HG03457 (cell line): ENCODE results near the gene PCSK6.
"Not testable (repeated sequence)": the region's sequence is repeated elsewhere in the genome, so short reads cannot be mapped to it uniquely, and the experiment has no call there.

Experiments
- ATAC-seq: cut with Tn5 transposase; IDR thresholded peaks from one replicate; pipeline ENCODE4 v1.9.1; 2021; ENCODE audit warnings: moderate number of reproducible peaks; ENCODE audit not compliant: unreplicated experiment

The PCSK6 gene

GRCh38 chr15:101382544-101382943 lies 107.0 kb downstream of the PCSK6 start:
- no peak for ATAC-seq

GRCh38 chr15:101381671-101382212 lies 107.8 kb downstream of the PCSK6 start:
- no peak for ATAC-seq

- no peak for ATAC-seq
Observed at GRCh38 chr15:101380146-101380545, 109.4 kb downstream of the PCSK6 start.

GRCh38 chr15:101379647-101380046 lies 109.9 kb downstream of the PCSK6 start:
- no peak for ATAC-seq

DNA sequence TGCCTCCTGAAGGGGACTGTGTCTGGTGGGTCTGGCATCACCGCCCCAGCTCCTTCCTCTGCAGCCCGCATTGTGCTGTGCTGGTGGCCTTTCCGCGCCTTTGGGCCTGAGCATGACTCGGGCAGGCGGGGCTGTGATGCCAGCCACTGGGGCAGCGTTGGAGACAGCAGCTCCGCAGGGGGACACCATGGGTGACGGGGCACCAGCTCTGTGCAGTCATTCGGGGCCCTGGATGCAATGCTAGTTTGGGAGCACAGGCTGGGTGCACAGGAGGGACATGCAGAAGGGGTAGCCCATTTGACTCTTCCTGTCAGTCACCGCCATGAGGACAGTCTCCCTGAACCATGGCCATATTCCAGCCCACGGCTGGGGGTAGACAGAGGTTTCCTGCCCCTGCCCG lies 110.6 kb downstream of the PCSK6 start:
- no peak for ATAC-seq

- ATAC-seq: no peak
Observed at GRCh38 chr15:101378171-101378755, 111.2 kb downstream of the PCSK6 start.

DNA sequence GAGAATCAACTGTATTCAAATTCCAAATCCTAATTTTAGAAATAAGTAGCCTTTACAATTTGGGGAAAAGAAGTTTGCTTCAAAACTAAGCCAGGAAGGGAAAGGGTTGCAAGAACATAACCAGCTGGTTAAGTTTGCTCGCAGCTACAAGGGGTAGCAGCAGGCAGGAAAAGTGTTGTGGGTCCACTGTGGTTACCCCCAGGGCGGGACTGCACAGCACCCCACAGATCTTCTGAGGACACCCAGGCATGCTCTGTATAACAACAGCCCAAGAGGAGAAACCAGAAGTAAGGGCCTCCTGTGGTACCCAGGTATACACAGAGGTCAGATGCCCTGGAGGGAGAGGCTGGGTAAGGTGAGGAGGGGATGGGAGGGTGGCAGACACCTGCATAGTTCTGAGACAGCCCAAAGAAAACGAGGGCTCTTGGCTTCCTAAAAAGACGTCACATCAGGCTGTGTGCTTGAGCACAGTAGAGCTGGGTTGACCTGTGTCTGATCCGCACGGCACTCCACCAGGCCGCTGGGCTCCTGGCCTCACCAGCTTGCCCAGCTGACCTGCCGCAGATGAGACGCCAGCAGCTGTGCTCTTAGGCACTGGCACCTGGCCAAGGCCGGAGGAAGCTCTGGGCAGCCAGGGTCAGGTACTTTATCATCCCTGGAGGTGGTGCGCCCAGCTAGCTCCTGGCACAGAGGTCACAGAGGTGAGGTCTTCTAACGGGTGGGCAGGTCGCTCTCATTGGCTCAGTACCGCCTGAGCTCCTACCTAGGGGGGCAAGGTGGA lies 112.7 kb downstream of the PCSK6 start:
- ATAC-seq: no peak

- ATAC-seq: not testable (repeated sequence)
Observed at GRCh38 chr15:101375006-101375405, 114.5 kb downstream of the PCSK6 start.

DNA sequence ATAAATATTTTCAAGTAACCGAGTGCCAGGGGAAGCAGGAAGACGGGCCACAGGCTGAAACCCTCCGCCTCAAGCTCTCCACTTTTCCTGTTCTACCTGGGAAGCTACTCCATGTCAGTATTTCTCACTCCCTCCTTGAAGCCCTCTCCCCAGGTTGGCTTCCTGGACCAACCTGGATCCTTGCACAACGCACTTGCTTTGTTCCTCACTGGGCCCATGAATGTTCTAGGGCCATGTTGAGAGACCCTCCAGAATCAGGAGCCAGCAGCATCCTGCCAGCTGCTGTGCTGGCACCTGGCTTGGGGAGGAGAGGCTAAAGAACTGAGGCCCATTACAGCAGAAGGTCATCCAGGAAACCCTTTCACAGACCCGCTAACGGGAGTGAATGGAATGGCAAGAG lies 115.2 kb downstream of the PCSK6 start:
- ATAC-seq: no peak

DNA sequence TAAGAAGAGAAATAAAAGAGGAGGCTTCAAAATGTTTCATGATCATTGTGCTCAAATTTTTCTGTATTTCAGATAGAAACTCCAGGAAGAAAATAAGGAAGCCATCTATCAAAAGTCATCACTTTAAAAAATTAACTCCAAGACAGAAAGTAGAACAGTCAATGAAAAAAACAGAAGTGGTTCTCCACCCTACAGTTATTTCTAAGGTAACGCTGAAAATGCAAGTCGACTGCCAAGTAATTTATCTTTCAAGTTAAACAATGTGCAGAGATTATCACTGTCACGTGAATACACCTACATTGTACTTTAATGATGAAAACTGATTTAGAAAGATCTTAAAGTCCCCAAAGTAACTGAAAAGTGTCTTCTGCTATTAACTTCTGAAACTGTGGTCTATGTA lies 115.9 kb downstream of the PCSK6 start:
- no peak for ATAC-seq

DNA sequence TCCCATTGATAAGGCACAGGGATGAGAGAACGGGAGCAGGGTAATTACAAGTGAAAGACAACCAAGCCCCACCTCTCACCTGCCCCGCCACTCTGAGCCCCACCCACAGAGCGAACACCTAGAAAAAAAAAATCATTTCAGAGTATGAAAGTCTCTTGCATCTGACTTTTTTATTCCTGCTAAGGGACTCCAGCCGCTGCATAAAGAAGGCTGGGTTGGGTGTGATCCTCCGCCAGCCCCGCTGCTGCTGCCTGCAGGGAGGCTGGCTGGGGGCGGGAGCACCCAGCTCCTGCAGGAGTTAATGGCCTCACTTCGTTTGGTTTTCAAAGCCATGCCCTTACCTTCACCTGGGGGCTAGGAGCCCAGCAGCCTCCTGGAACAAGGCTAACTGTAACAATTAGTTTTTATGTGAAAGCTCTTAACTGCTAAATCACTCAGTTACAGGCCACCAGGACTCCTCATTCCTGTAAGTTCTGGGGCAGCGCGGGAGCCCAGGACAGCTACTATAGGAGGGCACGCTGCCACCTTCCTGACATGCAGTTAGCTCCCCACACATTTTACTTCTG lies 116.5 kb downstream of the PCSK6 start:
- ATAC-seq: no peak

- no peak for ATAC-seq
Observed at GRCh38 chr15:101372149-101372577, 117.3 kb downstream of the PCSK6 start.

- ATAC-seq: no peak
Observed at GRCh38 chr15:101371519-101371918, 118.0 kb downstream of the PCSK6 start.

- no peak for ATAC-seq
Observed at GRCh38 chr15:101371081-101371480, 118.4 kb downstream of the PCSK6 start.

- ATAC-seq: no peak
Observed at GRCh38 chr15:101370330-101371024, 119.0 kb downstream of the PCSK6 start.

GRCh38 chr15:101369676-101370075 lies 119.8 kb downstream of the PCSK6 start:
- no peak for ATAC-seq

GRCh38 chr15:101368861-101369642 lies 120.5 kb downstream of the PCSK6 start:
- ATAC-seq: no peak

GRCh38 chr15:101368086-101368780 lies 121.3 kb downstream of the PCSK6 start:
- ATAC-seq: no peak

DNA sequence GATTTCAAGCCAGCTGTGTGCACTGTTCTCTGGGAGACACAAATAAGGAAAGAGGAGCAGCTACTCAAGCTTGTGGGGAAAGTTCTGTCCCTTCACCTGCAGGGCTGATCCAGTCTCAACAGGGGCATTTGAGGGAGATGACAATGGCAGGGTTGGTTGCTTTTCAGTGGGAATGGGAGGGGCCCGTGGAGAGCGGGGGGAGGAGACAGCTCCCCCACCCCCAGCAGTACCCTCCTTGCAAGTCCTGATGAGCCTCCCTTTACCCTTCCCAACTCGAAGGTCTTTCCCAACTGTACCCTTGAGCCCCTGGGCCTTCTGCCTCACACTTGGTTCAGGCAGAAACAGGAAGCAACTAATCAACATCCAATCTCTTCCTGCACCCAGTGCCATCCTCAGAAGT lies 122.7 kb downstream of the PCSK6 start:
- no peak for ATAC-seq

- no peak for ATAC-seq
Observed at GRCh38 chr15:101362986-101363566, 126.4 kb downstream of the PCSK6 start.
